ENCODE measurements around the gene AZIN2.

The AZIN2 gene

DNA sequence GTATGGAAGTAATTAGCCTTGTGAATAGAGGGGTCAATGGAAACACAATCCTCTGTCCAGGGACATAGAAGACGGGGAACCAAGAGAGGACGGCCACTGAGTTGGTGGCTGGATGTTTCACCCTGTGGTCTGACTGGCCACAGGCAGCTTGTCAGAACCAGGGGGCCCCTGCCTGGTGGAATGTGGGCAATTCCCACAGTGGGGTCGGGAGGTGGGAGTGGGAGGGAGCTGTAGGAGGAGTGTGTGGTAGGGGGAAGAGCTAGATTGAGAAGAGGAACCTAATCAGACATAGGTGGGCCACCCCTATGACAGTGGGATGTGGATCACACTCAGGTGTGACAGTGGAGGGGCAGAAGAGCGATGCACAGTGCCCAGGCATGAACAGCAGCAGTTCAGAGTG, 69.6 kb downstream of the AZIN2 start:
- no peak for DNase-seq (ENCODE audit: low read depth in 2 of 2, low spot score in 1 of 2)

DNA sequence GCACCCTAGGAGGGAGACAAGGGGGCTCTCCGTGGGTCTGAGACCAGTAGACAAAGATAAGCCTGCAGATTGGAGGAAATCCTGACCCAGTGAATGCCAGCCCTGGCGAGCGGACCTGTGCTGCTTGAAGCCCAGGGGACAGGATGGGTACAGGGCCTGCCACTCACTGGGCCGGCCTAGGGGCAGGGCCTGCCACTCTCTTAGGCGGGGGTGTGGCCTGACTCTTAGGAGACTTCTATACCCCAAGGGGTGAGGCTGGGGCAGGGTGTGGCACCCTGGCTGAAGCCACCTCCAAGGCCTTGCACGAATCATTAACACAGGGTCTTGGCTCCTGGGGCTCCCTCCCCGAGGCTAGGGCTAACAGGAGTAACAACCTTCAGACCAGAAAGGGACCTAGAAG, 70.2 kb downstream of the AZIN2 start:
- DNase-seq (ENCODE audit: low read depth in 2 of 2, low spot score in 1 of 2), result no peak

DNA sequence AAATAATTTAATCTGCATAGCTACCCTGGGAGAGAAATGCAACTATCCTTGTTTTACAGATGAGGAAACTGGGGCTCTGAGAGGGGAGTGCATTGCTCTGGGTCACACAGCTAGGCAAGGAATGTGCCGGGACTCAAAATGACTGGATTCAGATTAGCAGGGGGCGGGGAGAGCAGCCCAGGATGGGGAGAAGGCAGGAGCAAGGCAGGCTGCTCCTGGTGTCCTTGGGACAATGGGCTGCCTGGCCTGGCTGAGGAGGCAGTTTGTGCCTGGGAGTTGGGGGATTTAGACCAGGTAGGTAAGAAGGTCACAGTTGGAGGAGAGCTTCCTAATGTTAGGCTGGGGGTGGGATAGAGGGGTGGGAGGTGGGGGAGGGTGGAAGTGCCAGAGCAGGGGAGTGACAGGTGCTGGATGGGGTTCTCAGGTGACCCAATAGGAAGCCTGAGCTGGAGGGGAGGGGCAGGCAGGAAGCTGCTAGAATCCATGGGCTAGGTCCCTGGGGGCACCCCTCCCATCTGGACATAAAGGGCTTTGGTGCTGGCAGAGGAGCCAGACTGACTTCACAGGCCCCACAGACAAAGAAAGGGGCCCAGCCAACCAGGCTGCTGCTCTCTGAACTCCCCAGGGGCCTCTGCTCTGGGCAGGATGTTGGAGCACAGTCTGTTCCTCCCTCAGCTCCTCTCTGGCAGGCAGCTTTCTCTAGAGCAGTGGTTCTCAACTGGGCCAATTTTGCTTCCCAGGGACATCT, 71.9 kb downstream of the AZIN2 start:
- DNase-seq (ENCODE audit: low read depth in 2 of 2, low spot score in 1 of 2), result no peak

DNA sequence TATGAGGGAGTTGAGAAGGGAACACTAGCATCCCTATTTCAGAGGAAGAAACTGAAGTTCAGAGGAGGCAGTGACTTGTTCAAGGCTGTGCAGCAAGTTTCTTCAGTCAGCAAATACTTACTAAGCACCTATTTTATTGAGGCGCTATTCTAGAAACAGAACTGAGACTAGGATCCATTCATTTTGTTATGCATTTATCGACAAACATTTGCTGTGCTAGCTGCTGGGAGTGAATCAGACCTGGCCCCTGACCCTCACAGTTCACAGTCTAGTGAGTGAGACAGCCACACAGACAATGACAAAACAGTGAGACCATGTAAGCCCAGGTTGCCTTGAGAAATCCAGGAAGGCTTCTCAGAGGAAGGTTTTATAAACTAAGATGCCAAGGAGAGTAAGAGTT, 72.7 kb downstream of the AZIN2 start:
- DNase-seq (ENCODE audit: low read depth in 2 of 2, low spot score in 1 of 2), result no peak

DNA sequence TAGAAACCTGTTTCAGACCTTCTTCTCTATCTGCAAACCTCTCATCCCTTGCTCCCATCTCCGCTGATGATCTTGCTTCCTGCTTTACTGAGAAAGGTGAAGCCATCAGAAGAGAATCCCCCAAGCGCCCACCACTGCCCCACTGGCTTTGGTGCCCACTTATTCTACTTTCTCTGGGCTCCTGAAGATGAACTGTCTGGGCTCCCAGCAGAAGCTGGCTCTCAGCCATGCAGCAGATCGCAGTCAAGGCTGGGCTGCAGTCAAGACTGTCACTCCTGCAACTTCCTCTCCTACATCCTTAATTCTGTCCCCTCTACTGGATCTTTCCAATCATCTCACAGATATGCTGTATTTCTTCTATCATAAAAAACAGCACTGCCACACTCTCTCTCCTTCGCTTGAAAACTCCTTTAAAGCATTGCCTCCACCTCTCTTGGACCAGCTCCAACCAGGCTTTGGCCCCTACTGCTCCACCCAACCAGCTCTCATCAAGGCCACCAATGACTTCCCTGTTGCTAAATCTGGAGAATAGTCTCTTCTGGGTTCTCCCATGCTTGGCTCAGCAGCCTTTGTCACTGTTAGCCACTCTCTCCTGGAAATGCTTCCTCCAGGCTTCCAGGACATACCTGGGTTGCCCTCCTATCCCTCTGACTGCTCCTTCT, 75.1 kb downstream of the AZIN2 start:
- DNase-seq (ENCODE audit: low read depth in 2 of 2, low spot score in 1 of 2), result no peak

DNA sequence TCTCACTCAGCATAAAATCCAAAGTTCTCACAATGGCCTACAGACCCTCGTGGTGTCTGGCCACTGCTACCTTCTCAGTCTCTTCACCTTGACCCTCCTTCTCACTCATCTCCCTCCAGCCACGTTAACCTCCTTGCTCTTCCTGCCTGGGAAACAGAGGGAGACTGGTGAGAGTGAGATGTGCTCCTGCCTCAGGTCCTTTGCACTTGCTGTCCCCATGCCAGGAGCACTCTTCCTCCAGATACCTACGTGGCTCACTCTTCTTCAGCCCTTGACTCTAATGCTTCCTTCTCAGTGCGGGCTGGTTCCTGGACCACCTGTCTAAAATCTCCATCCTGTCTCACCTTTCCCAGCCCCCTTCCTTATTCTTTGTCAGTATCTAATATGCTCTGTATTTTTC, 76.2 kb downstream of the AZIN2 start:
- no peak for DNase-seq (ENCODE audit: low read depth in 2 of 2, low spot score in 1 of 2)

DNA sequence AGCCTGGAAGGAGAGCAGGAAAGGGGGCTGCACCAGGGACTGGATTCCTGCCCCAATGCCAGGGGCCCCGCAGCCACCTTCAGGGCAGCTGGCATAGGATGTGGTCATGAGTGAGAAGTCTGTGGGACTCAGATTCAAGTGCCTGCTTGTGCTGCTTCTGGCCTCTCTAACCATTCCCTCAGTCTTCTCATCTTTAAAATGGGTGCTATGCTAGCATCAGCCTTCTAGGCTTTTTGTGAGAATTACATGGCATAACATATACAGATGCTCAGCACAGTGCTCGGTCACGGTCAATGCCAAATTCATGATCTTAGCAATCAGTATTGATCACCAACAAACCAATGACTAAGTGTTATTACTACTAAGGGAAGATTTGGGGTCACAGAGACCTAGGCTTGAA, 77.4 kb downstream of the AZIN2 start:
- DNase-seq (ENCODE audit: low read depth in 2 of 2, low spot score in 1 of 2), result no peak

DNA sequence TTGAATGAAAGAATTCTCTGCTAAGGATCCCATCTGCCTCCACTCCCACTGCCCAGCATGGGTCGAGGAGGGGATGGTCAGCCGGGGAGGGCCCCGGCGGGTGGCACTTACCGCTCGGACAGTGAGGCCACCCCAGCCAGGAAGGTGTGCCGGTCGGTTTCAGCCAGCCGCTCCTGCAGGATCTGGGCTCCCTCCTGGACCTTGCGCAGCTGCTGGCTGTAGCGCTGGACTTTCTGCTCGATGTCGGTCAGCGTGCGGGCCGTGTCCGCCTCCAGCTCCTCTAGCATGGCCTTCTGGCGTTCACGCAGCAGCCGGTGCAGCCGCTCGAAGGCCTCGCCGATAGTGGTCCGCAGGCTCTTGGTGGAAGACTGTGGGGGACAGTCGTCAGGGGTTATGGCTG, 78.6 kb downstream of the AZIN2 start:
- no peak for DNase-seq (ENCODE audit: low read depth in 2 of 2, low spot score in 1 of 2)

DNA sequence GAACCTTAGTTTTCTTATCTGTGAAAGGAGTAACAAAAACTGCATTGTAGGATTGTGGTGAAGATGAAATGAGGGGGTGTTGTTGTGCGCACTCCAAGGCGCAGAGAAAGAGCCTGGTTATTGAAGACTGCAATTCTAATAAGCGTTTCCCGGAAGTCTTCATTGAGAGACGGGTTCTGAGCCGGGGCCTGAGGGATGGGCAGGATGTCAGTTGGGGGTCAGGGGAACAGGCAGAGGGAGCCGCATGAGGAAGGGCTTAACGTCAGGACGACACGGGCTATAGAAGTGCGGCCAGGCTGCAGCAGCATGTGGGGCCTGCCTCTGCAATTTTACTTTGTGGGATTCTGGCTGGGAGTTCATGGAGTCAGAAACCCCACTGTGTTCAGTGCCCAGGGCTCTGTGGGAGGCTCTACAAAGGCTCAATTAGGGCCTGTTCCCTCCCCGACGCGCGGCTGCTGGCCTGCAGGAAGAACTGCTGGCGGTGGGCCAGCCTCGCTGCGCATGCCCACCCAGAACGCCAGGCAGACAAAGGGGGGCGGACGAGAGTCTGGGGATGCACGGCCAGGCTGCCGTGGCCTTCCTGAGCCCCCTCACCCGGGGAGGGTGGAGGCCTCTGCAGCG, 80.2 kb downstream of the AZIN2 start:
- no peak for DNase-seq (ENCODE audit: low read depth in 2 of 2, low spot score in 1 of 2)

DNA sequence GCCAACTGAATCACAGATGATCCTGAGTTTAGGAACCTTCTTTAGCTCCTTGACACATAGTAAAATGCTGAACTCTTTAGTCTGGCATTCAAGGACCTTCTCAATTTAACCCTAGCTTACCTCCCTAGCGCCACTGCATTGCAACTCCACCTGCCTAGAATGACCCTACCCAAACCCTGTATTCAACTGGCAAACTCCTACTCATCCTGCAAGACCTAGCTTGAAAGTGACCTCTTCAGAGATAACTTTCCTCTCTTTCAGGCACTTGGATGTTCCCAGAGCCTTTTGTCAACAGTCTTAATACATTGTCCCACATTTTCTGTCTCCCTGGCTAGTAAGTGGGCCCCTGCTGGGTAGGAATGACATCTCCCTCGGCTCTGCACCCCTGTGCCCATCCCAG, 81.2 kb downstream of the AZIN2 start:
- DNase-seq (ENCODE audit: low read depth in 2 of 2, low spot score in 1 of 2), result no peak

DNA sequence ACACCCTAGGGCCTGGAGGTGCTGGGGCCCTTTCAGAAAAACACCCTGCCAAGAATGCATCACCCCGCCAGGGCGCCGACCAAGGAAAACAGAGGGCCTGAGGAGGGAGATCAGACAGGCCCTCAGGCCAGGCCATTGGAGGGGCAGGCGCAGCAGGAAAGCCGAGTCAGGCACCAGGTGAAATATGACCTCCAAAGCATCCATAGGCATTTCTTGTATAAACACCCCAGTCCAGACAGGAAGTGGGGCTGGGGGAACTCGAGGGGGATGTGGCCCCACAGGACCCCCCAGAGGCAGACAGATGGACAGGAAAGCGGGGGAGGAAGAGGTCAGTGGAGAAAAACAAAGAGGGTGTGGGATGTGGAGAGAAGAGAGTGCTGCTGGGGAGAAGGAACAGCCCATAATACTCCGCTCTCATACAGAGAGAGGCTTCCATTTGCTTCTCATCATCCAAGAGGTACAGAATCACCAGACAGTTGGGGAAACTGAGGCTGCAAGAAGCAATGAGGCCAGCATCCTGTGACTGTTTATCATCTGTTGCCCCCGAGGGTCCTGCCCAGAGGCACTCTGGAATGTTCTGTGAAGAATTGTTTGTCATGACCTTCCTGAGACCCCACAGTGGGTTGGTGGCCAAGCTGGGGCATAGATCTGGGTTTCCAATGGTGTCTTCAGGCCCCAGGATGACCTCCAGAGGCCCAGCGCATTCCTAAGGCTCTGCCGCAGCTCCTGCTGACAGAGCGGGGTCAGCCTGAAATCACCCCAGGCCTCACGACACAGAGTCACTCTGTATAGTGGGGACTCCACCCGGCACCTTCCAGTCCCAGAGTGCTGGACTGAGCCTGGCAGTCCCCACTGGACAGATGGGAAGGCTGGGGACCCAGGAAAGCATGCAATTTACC, 82.9 kb downstream of the AZIN2 start:
- no peak for DNase-seq (ENCODE audit: low read depth in 2 of 2, low spot score in 1 of 2)

DNA sequence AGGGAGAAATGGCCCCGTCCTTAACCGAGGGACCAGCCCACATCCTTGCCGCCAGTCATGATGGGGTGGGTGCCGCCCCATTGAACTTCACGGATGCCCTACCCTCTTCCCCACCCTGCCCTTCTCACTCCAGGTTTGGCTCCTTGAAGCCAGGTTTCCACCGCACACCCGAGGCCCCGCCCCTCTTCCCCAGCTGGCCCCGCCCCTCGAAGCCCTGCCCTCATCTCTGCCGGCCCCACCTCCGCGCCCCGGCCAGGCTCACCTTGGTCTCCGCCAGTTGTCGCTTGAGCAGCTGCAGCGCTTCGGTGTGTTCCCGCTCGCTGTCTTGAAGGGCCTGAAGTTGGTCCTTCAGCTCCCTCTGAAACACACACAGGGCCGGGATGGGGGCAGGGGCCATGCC, 84.3 kb downstream of the AZIN2 start:
- no peak for DNase-seq (ENCODE audit: low read depth in 2 of 2, low spot score in 1 of 2)

DNA sequence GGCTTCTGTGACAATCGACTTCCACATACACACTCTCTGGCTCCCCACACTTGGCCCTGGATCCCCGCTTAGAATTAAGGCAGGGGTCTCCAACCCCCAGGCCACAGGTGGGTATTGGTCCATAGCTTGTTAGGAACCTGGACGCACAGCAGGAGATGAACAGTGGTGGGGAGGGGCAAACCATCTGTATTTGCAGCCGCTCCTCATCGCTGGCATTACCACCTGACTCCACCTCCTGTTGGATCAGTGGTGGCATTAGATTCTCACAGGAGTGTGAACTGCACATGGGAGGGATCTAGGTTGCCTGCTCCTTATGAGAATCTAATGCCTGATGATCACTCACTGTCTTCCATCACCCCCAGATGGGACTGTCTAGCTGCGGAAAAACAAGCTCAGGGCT, 84.9 kb downstream of the AZIN2 start:
- DNase-seq (ENCODE audit: low read depth in 2 of 2, low spot score in 1 of 2), result no peak

DNA sequence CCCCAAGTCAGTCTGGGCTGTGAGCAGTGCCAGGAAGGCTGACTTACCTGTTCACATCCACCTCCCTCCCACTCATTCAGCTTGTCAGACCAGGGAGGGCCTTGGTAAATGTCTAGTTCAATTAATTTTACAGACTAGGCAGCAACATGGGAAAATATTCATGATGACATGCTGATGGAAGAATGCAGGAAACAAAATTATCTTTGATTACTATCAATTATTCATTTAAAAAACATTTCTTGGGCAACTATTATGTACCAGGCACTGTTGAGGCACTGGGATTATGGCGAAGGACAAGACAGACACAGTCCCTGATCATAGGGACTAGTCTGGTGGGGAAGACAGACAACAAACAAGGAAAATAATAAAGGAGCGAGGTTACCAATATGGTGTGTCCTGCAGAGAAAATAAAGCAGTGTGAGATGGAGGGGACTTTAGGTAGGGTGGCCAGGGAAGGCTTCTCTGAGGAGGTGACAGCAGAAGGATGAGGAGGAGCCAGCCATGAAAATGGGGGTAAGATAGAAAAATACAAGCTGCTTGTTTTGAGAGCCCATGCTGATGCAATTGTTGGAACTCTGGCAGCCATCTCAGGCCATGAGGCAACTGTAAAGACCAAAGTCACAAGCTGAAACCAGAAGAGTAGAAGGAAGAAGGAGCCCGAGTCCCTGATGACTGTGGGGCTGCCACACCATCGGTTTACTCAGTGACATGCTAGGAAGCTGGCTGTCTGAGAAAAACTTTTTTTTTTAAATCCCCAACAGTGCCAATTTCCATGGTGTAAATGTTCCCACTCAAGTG, 86.9 kb downstream of the AZIN2 start:
- no peak for DNase-seq (ENCODE audit: low read depth in 2 of 2, low spot score in 1 of 2)

DNA sequence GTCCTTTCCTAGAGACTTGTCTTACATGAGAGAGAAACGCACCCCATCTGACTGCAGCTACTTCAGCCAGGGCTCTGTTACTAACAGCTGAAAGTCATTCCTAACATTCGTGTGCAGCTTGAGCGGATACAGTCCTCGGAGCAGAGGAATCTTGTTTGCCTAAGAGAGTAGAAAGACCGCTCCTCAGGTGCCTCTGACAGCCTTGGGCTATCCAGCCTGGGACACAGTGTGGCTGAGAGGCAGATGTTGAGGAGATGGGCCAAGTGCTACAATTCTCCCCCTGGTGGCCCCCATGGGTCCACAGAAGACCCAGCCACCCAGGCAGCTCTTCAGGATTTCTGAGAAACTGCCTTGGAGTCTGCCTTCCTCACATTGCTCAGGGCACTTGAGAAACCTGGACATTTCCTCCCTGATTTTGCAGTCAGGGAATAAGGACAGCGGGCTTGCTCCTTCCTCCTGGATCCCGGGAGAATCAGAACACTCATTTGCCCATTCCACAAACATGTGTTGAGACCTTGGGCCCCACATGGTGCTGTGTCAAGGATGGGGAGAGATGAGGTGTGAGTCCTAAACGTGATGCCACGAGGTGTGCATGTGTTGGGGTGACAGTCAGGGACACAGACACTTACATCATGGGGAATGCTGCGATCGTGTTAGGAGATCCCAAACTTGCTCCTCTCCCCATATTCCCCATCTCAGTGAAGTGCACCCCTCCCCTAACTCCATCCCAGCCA, 87.8 kb downstream of the AZIN2 start:
- no peak for DNase-seq (ENCODE audit: low read depth in 2 of 2, low spot score in 1 of 2)

DNA sequence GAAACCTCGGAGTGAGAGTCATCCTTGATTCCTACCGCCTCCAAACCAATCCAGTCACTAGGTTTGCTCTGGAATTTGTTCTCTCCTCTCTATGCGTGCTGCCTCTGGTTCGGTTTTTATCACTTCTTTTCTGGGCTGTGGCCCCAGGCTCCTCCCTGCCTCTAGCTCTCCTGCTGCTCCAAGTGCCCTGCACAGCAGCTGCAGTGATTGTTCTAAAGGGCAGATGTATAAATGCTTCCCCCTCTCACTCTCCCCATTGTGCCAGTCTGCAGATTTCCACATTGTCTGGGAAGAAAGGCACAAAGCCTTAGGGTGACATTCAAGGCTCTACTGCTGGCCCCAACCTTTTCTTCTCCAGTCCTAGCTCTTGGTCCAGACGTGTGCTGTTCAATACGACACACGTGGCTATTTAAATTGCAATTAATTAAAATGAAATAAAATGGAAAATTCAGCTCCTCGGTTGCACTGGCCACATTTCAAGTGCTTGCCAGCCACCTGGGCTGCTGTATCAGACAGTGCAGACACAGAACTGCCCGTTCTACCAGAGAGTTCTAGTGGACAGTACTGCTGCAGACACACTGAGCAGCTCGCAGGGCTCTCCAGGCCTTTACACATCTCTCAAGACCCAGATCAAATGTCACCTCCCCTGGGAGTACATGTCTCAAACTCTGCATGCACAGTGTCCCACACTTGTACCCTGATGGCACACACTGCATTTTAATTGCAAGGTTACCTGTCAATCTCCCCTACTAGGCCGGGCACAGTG, 88.5 kb downstream of the AZIN2 start:
- DNase-seq (ENCODE audit: low read depth in 2 of 2, low spot score in 1 of 2), result no peak

Data from stimulated activated CD8-positive, alpha-beta memory T cell treated with anti-CD3 and anti-CD28 coated beads, Interleukin-4, amount 100 ng/mL, for 1 hour (primary cell).